ENCODE results near the gene CMC4. TPM values are rescaled to one million over a fixed set of nuclear protein-coding genes. Genes with fewer than 3 reads are reported as not detected.
A peak's percentile ranks its signal among the peaks of the same experiment; 100 is the strongest.

The CMC4 gene
- total RNA-seq, 1 donor from 2014 or later = 6.2 TPM

DNA sequence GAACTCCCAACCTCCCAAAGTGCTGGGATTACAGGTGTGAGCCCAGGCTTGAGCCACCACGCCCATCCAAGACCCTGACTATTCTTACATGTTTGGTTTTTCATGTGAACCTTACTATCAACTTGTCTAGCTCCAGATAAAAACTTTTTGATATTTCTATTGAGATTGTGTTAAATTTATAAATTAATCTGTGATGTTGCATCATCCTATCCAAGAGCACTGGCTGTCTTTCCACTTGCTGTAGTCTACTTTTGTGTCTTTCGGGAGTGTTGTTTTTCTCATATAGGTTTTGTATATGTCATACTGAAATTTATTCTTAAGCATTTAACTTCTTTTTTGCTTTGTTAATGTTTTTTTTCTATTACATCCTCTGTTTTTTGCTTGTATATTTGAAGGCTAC is 35.0 kb upstream of the CMC4 start:
- H3K36me3 Mint-ChIP-seq = peaks cover 3% of the 10 kb centered on the region

DNA sequence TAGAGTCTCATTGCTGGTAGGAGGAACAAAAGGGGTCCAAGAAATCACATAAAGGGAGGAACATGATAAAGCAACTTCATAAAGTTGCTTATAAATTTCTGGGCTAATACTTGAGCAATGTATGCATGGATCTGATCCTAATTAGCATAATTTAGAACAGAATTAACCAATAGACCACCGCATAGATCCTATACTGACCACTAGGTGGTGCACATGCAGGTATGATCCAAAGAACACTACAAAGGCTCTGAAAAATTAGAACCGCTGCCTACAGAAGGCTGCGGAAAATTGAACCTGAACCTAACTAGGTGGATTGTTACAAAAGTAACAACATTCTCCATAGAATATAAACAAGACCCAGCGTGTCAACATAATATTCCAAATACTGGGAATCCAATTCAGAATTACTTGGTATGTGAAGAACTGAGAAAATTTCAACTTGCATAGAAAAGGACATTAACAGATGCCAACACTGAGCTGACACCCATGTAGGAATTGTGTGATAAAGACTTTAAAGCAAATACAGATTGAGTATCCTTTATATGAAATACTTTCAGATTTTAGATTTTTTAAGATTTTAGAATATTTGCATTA is 23.6 kb upstream of the CMC4 start:
- Mint-ChIP-seq H3K36me3 (peaks cover 7% of the 10 kb centered on the region), H3K9me3 (peaks cover 15% of the 10 kb centered on the region), H3K27ac (no peak overlapping the region), H3K4me3 (no peak overlapping the region), H3K27me3 (ENCODE audit: low read depth) (no peaks in the 10 kb centered on the region), H3K4me1 (no peaks in the 10 kb centered on the region)
- TF ChIP-seq, protein P1, sequence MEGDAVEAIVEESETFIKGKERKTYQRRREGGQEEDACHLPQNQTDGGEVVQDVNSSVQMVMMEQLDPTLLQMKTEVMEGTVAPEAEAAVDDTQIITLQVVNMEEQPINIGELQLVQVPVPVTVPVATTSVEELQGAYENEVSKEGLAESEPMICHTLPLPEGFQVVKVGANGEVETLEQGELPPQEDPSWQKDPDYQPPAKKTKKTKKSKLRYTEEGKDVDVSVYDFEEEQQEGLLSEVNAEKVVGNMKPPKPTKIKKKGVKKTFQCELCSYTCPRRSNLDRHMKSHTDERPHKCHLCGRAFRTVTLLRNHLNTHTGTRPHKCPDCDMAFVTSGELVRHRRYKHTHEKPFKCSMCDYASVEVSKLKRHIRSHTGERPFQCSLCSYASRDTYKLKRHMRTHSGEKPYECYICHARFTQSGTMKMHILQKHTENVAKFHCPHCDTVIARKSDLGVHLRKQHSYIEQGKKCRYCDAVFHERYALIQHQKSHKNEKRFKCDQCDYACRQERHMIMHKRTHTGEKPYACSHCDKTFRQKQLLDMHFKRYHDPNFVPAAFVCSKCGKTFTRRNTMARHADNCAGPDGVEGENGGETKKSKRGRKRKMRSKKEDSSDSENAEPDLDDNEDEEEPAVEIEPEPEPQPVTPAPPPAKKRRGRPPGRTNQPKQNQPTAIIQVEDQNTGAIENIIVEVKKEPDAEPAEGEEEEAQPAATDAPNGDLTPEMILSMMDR (IDR thresholded peaks at IDR 0.05; ENCODE audit: unreplicated experiment) = peak; percentile 73
- no peak for DNase-seq (ENCODE audit: low spot score in 2 of 2, unreplicated experiment in 2 of 2)

More for the DNA sequence above, 35.0 kb upstream of the CMC4 start:
- Mint-ChIP-seq H3K4me1 (no peaks in the 10 kb centered on the region), H3K9me3 (peaks cover 27% of the 10 kb centered on the region), H3K27ac (no peak overlapping the region), H3K4me3 (no peak overlapping the region), H3K27me3 (ENCODE audit: low read depth) (no peaks in the 10 kb centered on the region)
- DNase-seq (ENCODE audit: low spot score in 2 of 2, unreplicated experiment in 2 of 2) = no peak
- TF ChIP-seq, protein P1 (IDR thresholded peaks at IDR 0.05; ENCODE audit: unreplicated experiment) = no peak

DNA sequence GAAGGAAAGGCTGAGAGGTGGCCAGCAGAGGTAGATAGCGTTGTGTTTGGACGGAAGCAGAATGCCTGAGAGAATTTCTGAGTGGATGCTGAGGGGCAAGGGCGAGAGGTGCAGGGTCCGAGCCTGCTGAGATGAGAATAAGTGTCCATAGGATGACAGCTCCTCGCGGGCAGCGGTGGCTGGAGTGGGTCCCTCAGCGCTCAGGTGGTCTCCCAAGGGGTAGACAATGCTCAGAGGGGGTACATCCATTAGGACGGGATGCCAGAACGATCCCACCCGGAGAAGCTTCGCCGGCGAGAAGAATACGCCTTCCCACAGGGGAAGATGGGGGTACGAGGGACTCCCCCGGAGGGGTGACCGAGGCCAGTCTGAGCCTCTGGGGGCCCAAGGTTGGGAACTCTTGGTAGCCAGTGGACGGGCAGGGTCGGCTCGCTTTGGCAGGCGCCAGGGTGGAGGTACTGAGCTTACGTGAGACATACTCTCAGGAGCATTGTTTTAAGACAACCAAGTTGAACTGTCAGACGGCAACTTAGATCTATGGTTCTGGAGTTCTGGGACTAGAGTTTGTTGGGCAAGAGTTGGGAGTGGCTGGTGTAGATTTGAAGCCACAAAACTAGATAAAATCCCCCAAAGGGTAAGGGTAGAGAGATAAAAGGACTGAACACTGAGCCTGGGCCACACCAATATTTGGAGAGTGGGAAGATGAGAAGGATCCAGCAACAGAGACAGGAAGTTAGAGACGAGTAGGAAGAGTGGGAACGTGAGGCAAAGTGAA is 16.2 kb upstream of the CMC4 start:
- H3K36me3 Mint-ChIP-seq = peaks cover 17% of the 10 kb centered on the region
- TF ChIP-seq, protein P1 (IDR thresholded peaks at IDR 0.05; ENCODE audit: unreplicated experiment) = no peak
- DNase-seq (ENCODE audit: low spot score in 2 of 2, unreplicated experiment in 2 of 2) = no peak
- no peak overlapping the region for H3K4me3 Mint-ChIP-seq
- no peaks in the 10 kb centered on the region for H3K27me3 Mint-ChIP-seq (ENCODE audit: low read depth)
- peaks cover 13% of the 10 kb centered on the region for H3K9me3 Mint-ChIP-seq
- no peak overlapping the region for H3K27ac Mint-ChIP-seq
- H3K4me1 Mint-ChIP-seq = no peaks in the 10 kb centered on the region

DNA sequence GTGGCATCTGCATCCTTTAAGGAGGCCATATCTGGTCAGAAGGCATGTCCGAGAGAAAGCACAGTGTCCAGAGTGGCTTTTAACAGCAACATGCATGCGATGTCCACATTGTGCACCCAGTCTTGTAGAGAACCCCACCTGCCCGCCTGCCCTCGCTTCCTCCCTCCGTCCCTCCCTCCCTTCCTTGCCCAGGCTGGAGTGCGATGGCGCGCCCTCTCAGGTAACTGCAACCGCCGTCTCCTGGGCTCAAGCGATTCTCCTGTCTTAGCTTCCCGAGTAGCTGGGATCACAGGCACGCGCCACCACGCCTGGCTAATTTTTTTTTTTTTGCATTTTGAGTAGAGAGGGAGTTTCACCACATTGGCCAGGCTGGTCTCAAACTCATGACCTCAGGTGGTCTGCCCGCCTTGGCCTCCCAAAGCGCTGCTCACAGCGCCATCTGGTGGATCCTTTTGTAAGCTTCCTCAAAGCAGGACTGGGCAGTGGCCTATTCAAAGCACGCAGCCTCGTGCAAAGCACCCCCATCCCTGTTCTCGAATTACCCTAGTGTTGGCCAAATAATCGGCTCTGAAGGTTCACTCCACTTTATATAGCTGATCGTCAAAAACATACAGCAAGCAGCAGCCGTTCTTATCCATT is 15.4 kb upstream of the CMC4 start:
- Mint-ChIP-seq H3K27me3 (ENCODE audit: low read depth) (no peaks in the 10 kb centered on the region), H3K36me3 (peaks cover 17% of the 10 kb centered on the region)
- TF ChIP-seq, protein P1 (IDR thresholded peaks at IDR 0.05; ENCODE audit: unreplicated experiment) = peak; percentile 30

DNA sequence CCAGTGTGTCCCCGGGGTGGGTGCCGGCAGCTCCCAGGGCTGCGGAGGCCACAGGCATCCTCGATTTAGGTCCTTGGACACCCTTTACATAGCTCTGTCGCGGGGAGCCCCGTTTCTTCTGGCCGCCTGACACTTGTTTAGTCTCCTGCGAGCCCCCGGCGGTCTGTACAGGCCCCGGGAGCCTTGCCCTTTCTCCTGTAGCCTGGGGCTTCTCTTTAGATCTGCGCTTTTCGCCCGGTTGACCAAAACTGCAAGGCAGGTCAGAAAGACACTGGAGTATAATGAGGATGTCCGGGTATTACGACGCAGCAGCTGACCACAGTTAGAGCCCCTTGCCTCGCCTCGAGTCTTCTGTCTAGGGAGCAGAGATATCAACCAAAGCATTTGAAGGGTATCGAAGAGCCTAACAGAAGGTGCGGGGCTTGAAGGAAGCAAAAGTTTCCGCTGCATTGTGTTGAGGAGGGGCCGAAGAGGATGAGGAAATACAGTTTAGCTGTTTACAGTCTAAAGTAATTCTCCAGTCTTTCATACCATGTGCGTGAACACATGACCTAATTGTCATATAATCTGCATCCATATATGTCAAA is 851 bp upstream of the CMC4 start:
- TF ChIP-seq, protein P1 (IDR thresholded peaks at IDR 0.05; ENCODE audit: unreplicated experiment) = no peak
- no peaks in the 10 kb centered on the region for H3K27me3 Mint-ChIP-seq (ENCODE audit: low read depth)
- DNase-seq (ENCODE audit: low spot score in 2 of 2, unreplicated experiment in 2 of 2) = no peak

More for the DNA sequence above, 15.4 kb upstream of the CMC4 start:
- DNase-seq (ENCODE audit: low spot score in 2 of 2, unreplicated experiment in 2 of 2) = no peak
- no peaks in the 10 kb centered on the region for H3K4me1 Mint-ChIP-seq
- H3K27ac Mint-ChIP-seq = no peak overlapping the region
- H3K9me3 Mint-ChIP-seq = peaks cover 13% of the 10 kb centered on the region
- H3K4me3 Mint-ChIP-seq = no peak overlapping the region

More for the DNA sequence above, 851 bp upstream of the CMC4 start:
- peak overlapping the region; percentile 86 for H3K4me3 Mint-ChIP-seq
- peaks cover 11% of the 10 kb centered on the region for H3K36me3 Mint-ChIP-seq
- H3K9me3 Mint-ChIP-seq = peaks cover 22% of the 10 kb centered on the region
- peak overlapping the region; percentile 90 for H3K27ac Mint-ChIP-seq
- peaks cover 18% of the 10 kb centered on the region for H3K4me1 Mint-ChIP-seq

Data from mesothelial cell of epicardium (in vitro differentiated cells).